ENCODE measurements around the gene CPNE8. TPM values are rescaled to one million over a fixed set of nuclear protein-coding genes. Genes with fewer than 3 reads are reported as not detected.

The CPNE8 gene
- total and polyA plus RNA-seq, 2 donors (not counting 1 experiment from before 2014, with no cell fraction given), result 1.5 to 1.6 TPM

GRCh38 chr12:38930990-38931389 lies 25.6 kb upstream of the CPNE8 start:
- ATAC-seq (ENCODE audit: low read depth), result no peak
- no peak overlapping the region for H3K9ac ChIP-seq (ENCODE audit: low read length)
- no peak overlapping the region for H3K4me2 ChIP-seq (replicated peaks; ENCODE audit: low read depth, low read length, poor library complexity, severe bottlenecking)
- Mint-ChIP-seq H3K9me3 (ENCODE audit: insufficient read depth) (no peaks in the 10 kb centered on the region), H3K4me1 (no peaks in the 10 kb centered on the region), H3K27me3 (no peaks in the 10 kb centered on the region), H3K4me3 (no peak overlapping the region), H3K27ac (no peak overlapping the region)
- H3K4me3 ChIP-seq (ENCODE audit: control extremely low read depth in 1 of 5, extremely low read depth in 1 of 5, insufficient read depth in 1 of 5, low read depth in 2 of 5, low read length in 4 of 5), result no peak overlapping the region
- no peak overlapping the region for H3K27ac ChIP-seq (ENCODE audit: low read length in 2 of 2)
- intact Hi-C loops (cut with micrococcal nuclease), result no loop called here
- no peak overlapping the region for H2AFZ ChIP-seq (ENCODE audit: insufficient read depth, low read depth, low read length, poor library complexity, severe bottlenecking)
- ChIA-PET POLR2A (no interaction called here), CTCF (no interaction called here)
- H3K9me3 ChIP-seq (ENCODE audit: control extremely low read depth in 1 of 3, control insufficient read depth in 2 of 3, insufficient read depth in 1 of 3, low read length in 2 of 3), result no peaks in the 10 kb centered on the region
- 89% methylated on average over 3 of the region's 4 CpGs for WGBS (ENCODE audit: insufficient coverage)
- H3K4me1 ChIP-seq (ENCODE audit: control insufficient read depth in 2 of 2, insufficient read depth in 2 of 2, low read length in 2 of 2), result no peaks in the 10 kb centered on the region
- no peak for TF ChIP-seq CTCF (IDR thresholded peaks at IDR 0.05)
- no peak for TF ChIP-seq EZH2 (IDR thresholded peaks at IDR 0.05; ENCODE audit: borderline replicate concordance, insufficient read depth, low read depth, low read length, poor library complexity, severe bottlenecking)
- H3K36me3 ChIP-seq (replicated peaks in 1 of 2; ENCODE audit: control extremely low read depth in 1 of 2, control insufficient read depth in 1 of 2, extremely low read depth in 1 of 2, insufficient read depth in 2 of 2, low read length in 1 of 2), result no peaks in the 10 kb centered on the region
- no peaks in the 10 kb centered on the region for H4K20me1 ChIP-seq (ENCODE audit: control insufficient read depth, insufficient read depth, low read length, poor library complexity, severe bottlenecking)
- H3K27me3 ChIP-seq (replicated peaks in 1 of 4; ENCODE audit: control extremely low read depth in 1 of 4, control insufficient read depth in 3 of 4, insufficient read depth in 4 of 4, low read length in 3 of 4), result no peaks in the 10 kb centered on the region
- H3K79me2 ChIP-seq (ENCODE audit: control insufficient read depth, insufficient read depth, low read length), result no peaks in the 10 kb centered on the region
- no peak for DNase-seq

- Histone ChIP-seq H3K4me3 (ENCODE audit: control extremely low read depth in 1 of 5, extremely low read depth in 1 of 5, insufficient read depth in 1 of 5, low read depth in 2 of 5, low read length in 4 of 5) (no peak overlapping the region), H3K4me2 (replicated peaks; ENCODE audit: low read depth, low read length, poor library complexity, severe bottlenecking) (no peak overlapping the region), H3K9ac (ENCODE audit: low read length) (no peak overlapping the region), H4K20me1 (ENCODE audit: control insufficient read depth, insufficient read depth, low read length, poor library complexity, severe bottlenecking) (no peaks in the 10 kb centered on the region), H3K36me3 (replicated peaks in 1 of 2; ENCODE audit: control extremely low read depth in 1 of 2, control insufficient read depth in 1 of 2, extremely low read depth in 1 of 2, insufficient read depth in 2 of 2, low read length in 1 of 2) (no peaks in the 10 kb centered on the region), H3K4me1 (ENCODE audit: control insufficient read depth in 2 of 2, insufficient read depth in 2 of 2, low read length in 2 of 2) (no peaks in the 10 kb centered on the region), H2AFZ (ENCODE audit: insufficient read depth, low read depth, low read length, poor library complexity, severe bottlenecking) (no peak overlapping the region), H3K9me3 (ENCODE audit: control extremely low read depth in 1 of 3, control insufficient read depth in 2 of 3, insufficient read depth in 1 of 3, low read length in 2 of 3) (no peaks in the 10 kb centered on the region), H3K79me2 (ENCODE audit: control insufficient read depth, insufficient read depth, low read length) (no peaks in the 10 kb centered on the region), H3K27ac (ENCODE audit: low read length in 2 of 2) (no peak overlapping the region), H3K27me3 (replicated peaks in 1 of 4; ENCODE audit: control extremely low read depth in 1 of 4, control insufficient read depth in 3 of 4, insufficient read depth in 4 of 4, low read length in 3 of 4) (no peaks in the 10 kb centered on the region)
- H3K4me1 Mint-ChIP-seq, result no peaks in the 10 kb centered on the region
- DNase-seq (no peak), ATAC-seq (ENCODE audit: low read depth) (no peak)
- H3K9me3 Mint-ChIP-seq (ENCODE audit: insufficient read depth), result no peaks in the 10 kb centered on the region
- H3K4me3 Mint-ChIP-seq, result no peak overlapping the region
- ChIA-PET CTCF (no interaction called here), POLR2A (no interaction called here)
- no CpG with 5 or more reads among the region's 1 CpG for WGBS (ENCODE audit: insufficient coverage)
- intact Hi-C loops (cut with micrococcal nuclease), result no loop called here
- H3K27me3 Mint-ChIP-seq, result no peaks in the 10 kb centered on the region
- TF ChIP-seq EZH2 (IDR thresholded peaks at IDR 0.05; ENCODE audit: borderline replicate concordance, insufficient read depth, low read depth, low read length, poor library complexity, severe bottlenecking) (no peak), CTCF (IDR thresholded peaks at IDR 0.05) (no peak)
- H3K27ac Mint-ChIP-seq, result no peak overlapping the region
These were observed 21.1 kb upstream of the CPNE8 start for GRCh38 chr12:38926501-38926900.

All from B cell (primary cell).